Activated CD8-positive, alpha-beta T cell treated with anti-CD3 and anti-CD28 coated beads, Interleukin-2, amount 10 ng/mL, durations not matched to agents 7 days and 5 days (primary cell): ENCODE results near the gene ZNF595. TPM values are rescaled to one million over a fixed set of nuclear protein-coding genes. Genes with fewer than 3 reads are reported as not detected.
"Not testable (repeated sequence)": the region's sequence is repeated elsewhere in the genome, so short reads cannot be mapped to it uniquely, and the experiment has no call there.

Experiments used
- ATAC-seq: fragments of 150-1000 bp; cut with Tn5 transposase; one replicate; pipeline ENCODE4 v1.10.0; 2021; ENCODE audit warnings: moderate library complexity
- CTCF ChIA-PET: fragments of 350-600 bp; sonication (Branson Sonifier 250); formaldehyde crosslinking; loops from one replicate; lab custom pipeline; 2021; ENCODE audit warnings: antibody characterized with exemption; lab: Charles Lee
- POLR2A ChIA-PET: fragments of 350-600 bp; sonication (Branson Sonifier 250); formaldehyde crosslinking; loops from one replicate; lab custom pipeline; 2021; ENCODE audit warnings: antibody characterized with exemption; lab: Charles Lee
- DNase-seq: peaks from one replicate; pipeline ENCODE4 v3.0.0-alpha.2; 2020
- H3K27ac Mint-ChIP-seq: one replicate; pipeline ENCODE4 v1.8.0; 2021; ENCODE audit warnings: mild to moderate bottlenecking, mixed read lengths
- H3K27me3 Mint-ChIP-seq: one replicate; pipeline ENCODE4 v1.8.0; 2021; ENCODE audit warnings: low read depth, mixed read lengths
- H3K36me3 Mint-ChIP-seq: one replicate; pipeline ENCODE4 v1.8.0; 2021; ENCODE audit warnings: low read depth, mixed read lengths
- H3K4me1 Mint-ChIP-seq: one replicate; pipeline ENCODE4 v1.8.0; 2021; ENCODE audit warnings: low read depth, mixed read lengths
- H3K4me3 Mint-ChIP-seq: one replicate; pipeline ENCODE4 v1.8.0; 2021; ENCODE audit warnings: mild to moderate bottlenecking, mixed read lengths
- H3K9me3 Mint-ChIP-seq: one replicate; pipeline ENCODE4 v1.8.0; 2022; ENCODE audit warnings: mixed read lengths; ENCODE audit not compliant: insufficient read depth
- total RNA-seq, 2 experiments: library from RNA; stranded (reverse); gene quantifications; one replicate each; pipeline ENCODE4 v1.2.3, GENCODE V29; 2021

Gene ZNF595
- total RNA-seq, 2 experiments from 2014 or later: 2.8 to 4.2 TPM

- H3K36me3 Mint-ChIP-seq: no peaks in the 10 kb centered on the region
- ChIA-PET POLR2A (no interaction called here), CTCF (no interaction called here)
- ATAC-seq (no peak), DNase-seq (no peak)
- H3K9me3 Mint-ChIP-seq: peaks cover 38% of the 10 kb centered on the region
- H3K27me3 Mint-ChIP-seq: no peaks in the 10 kb centered on the region
- no peaks in the 10 kb centered on the region for H3K4me1 Mint-ChIP-seq
- no peak overlapping the region for H3K4me3 Mint-ChIP-seq
- no peak overlapping the region for H3K27ac Mint-ChIP-seq
These were observed 46.7 kb downstream of the ZNF595 start for GRCh38 chr4:99863-100262.

- peaks cover 26% of the 10 kb centered on the region for H3K27me3 Mint-ChIP-seq
These were observed 53.9 kb downstream of the ZNF595 start for GRCh38 chr4:107083-107443.

DNA sequence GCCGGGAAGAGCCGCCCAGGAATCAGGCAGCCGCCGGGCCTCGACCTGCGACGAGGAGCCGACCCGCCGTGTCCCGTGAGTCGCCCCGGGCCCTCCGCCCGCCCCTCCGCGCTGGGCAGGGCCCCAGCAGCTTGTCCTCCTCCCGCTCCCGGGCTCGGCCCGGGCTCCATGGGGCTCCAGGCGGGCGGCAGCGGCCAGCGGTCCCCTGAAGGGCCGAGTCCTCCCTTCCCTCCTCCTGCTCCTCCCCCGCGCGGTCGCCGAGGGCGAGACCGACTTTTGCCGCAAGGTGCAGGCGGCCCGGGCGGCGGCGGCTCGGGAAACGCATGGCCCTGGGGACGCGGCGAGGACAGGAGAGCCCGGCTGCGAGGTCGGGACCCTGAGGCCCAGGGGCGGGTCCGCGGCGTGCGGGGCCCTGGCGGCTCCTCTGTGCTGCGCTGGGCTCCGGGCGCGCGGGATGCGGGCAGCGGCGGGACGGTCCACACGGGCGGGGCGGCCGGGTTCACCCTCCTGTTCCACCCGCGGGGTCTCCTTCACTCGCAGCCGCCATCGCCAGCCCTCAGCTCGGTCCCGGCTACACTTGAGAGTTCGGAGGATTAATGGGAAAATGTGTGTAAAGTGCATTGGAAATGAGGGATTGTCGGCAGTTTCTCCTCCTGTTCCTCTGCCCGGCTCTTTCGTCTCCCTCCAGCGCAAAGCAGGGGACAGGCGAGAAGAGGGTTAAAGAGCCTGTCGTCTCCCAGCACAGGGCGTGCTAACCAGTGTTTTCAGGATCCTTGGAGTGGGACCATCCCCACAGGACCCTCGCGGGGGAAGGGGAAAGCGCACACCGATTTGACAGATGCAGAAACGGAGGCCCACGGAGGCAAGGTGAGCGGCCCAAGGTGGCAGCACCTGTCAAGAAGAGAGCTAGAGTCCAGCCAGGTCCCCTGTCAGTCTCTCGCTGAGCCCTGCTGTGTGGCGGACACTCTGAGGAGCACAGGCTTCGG is 54.6 kb downstream of the ZNF595 start:
- no peak overlapping the region for H3K4me3 Mint-ChIP-seq
- DNase-seq (no peak), ATAC-seq (no peak)
- ChIA-PET CTCF (no interaction called here), POLR2A (no interaction called here)
- H3K27me3 Mint-ChIP-seq: peaks cover 26% of the 10 kb centered on the region
- peaks cover 23% of the 10 kb centered on the region for H3K36me3 Mint-ChIP-seq
- H3K4me1 Mint-ChIP-seq: peaks cover 1% of the 10 kb centered on the region
- peaks cover 41% of the 10 kb centered on the region for H3K9me3 Mint-ChIP-seq
- no peak overlapping the region for H3K27ac Mint-ChIP-seq

More at GRCh38 chr4:107083-107443, 53.9 kb downstream of the ZNF595 start:
- ATAC-seq (no peak), DNase-seq (no peak)
- CTCF ChIA-PET: no interaction called here
- POLR2A ChIA-PET: no interaction called here
- H3K27ac Mint-ChIP-seq: no peak overlapping the region
- H3K4me1 Mint-ChIP-seq: no peaks in the 10 kb centered on the region
- H3K36me3 Mint-ChIP-seq: peaks cover 23% of the 10 kb centered on the region
- H3K9me3 Mint-ChIP-seq: peaks cover 46% of the 10 kb centered on the region
- H3K4me3 Mint-ChIP-seq: no peak overlapping the region

- no peak overlapping the region for H3K27ac Mint-ChIP-seq
- H3K9me3 Mint-ChIP-seq: peaks cover 32% of the 10 kb centered on the region
- ChIA-PET POLR2A (no interaction called here), CTCF (interaction anchor here (1.5 kb wide), 1 partner anchor 29 kb away, joined by 3 read pairs; no protein-coding TSS in a partner anchor)
- no peak overlapping the region for H3K4me3 Mint-ChIP-seq
- H3K36me3 Mint-ChIP-seq: peaks cover 21% of the 10 kb centered on the region
- peaks cover 4% of the 10 kb centered on the region for H3K4me1 Mint-ChIP-seq
- ATAC-seq (no peak), DNase-seq (no peak)
- H3K27me3 Mint-ChIP-seq: peaks cover 16% of the 10 kb centered on the region
These were observed 59.6 kb downstream of the ZNF595 start for GRCh38 chr4:112771-113170.

GRCh38 chr4:113732-114131 is 60.6 kb downstream of the ZNF595 start:
- DNase-seq: no peak
- peaks cover 37% of the 10 kb centered on the region for H3K9me3 Mint-ChIP-seq
- H3K36me3 Mint-ChIP-seq: peaks cover 13% of the 10 kb centered on the region
- peaks cover 4% of the 10 kb centered on the region for H3K4me1 Mint-ChIP-seq
- CTCF ChIA-PET: interaction anchor here (1.5 kb wide), 1 partner anchor 28 kb away, joined by 3 read pairs; no protein-coding TSS in a partner anchor
- no peak overlapping the region for H3K4me3 Mint-ChIP-seq
- no peak for ATAC-seq
- POLR2A ChIA-PET: no interaction called here
- no peak overlapping the region for H3K27ac Mint-ChIP-seq
- peaks cover 6% of the 10 kb centered on the region for H3K27me3 Mint-ChIP-seq

DNA sequence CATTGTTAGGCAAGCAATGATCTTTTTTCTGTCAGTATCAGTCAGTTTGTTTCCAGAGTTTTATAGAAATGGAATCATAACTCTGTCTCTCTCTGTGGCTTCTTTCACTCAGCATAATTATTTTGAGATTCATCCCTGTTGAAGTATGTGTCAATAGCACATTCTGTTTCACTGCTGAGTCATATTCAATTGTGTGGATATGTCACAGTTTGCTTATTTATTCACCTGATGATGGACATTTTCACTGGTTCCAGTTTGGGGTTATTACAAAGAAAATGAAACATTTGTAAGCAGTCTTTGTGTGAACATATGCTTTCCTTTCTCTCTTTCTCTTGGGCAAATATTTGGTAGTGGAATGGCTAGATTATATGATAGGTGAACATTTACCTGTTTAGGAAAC is 61.0 kb downstream of the ZNF595 start:
- H3K27me3 Mint-ChIP-seq: peaks cover 2% of the 10 kb centered on the region

DNA sequence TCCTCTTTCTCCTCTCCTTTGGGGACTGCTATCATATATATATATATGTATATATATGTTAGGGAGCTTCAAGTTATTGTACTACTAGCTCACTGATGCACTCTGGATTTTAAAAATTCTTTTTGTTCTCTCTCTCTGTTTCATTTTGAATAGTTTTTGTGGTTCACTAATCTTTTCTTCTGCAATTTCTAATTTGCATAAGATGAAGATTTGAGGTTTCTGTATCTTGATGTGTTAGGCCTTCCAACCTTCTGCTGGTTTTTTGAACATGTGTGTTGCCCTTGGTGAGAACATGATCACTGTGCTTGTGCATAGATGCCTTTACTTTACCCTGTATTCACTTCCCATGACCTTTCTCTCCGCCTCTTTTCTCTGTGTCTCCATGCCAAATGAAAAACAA is 63.4 kb downstream of the ZNF595 start:
- Mint-ChIP-seq H3K4me1 (peaks cover 17% of the 10 kb centered on the region), H3K27ac (no peak overlapping the region), H3K36me3 (peaks cover 17% of the 10 kb centered on the region), H3K9me3 (peaks cover 43% of the 10 kb centered on the region), H3K4me3 (no peak overlapping the region), H3K27me3 (no peaks in the 10 kb centered on the region)
- ATAC-seq (no peak), DNase-seq (no peak)
- CTCF ChIA-PET: no interaction called here
- POLR2A ChIA-PET: interaction anchor here (0.6 kb wide), 1 partner anchor 13 kb away, joined by 3 read pairs; no protein-coding TSS in a partner anchor

More for the DNA sequence above, 61.0 kb downstream of the ZNF595 start:
- Mint-ChIP-seq H3K4me1 (peaks cover 4% of the 10 kb centered on the region), H3K27ac (no peak overlapping the region), H3K36me3 (peaks cover 9% of the 10 kb centered on the region), H3K4me3 (no peak overlapping the region), H3K9me3 (peaks cover 35% of the 10 kb centered on the region)
- DNase-seq (no peak), ATAC-seq (no peak)
- ChIA-PET CTCF (no interaction called here), POLR2A (no interaction called here)

- Mint-ChIP-seq H3K4me1 (peaks cover 35% of the 10 kb centered on the region), H3K36me3 (peaks cover 43% of the 10 kb centered on the region), H3K9me3 (peaks cover 47% of the 10 kb centered on the region), H3K27me3 (no peaks in the 10 kb centered on the region), H3K27ac (peak overlapping the region; percentile 84), H3K4me3 (no peak overlapping the region)
- ATAC-seq (no peak), DNase-seq (no peak)
- POLR2A ChIA-PET: no interaction called here
- CTCF ChIA-PET: interaction anchor here (0.8 to 1.1 kb wide), 2 partner anchors 22 to 1002 kb away, joined by 3 read pairs; no protein-coding TSS in a partner anchor
These were observed 67.5 kb downstream of the ZNF595 start for GRCh38 chr4:120616-121015.

DNA sequence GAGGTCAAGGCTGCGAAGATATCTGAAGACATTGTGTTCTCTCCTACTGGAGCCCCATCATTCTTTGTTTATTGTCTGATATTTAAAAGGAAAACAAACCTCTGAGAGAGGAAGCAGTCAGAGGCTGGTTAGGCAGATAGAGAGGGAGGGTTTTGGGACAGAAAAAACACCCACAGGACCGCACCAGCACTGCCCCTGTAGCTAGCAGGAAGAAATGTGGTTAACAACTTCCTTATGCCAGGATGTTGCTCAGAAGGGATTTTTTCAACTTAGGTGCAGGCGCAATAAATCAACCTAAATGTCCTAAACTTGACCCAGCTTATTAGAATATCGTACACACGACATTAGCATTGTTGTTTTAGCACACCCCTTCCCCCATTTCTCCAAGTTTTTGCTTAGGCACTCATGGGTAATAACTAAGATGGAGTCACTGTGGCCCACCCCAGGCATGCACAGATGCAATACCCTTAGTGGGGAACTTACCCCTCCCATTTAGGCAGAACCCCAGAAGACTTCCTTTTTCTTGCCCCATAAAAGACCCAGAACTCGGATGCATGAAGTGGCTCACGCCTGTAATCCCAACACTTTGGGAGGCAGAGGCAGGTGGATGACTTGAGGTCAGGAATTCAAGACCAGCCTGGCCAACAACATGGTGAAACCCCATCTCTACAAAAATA is 68.4 kb downstream of the ZNF595 start:
- ChIA-PET CTCF (no interaction called here), POLR2A (no interaction called here)
- ATAC-seq: no peak
- Mint-ChIP-seq H3K27me3 (no peaks in the 10 kb centered on the region), H3K4me1 (peaks cover 40% of the 10 kb centered on the region), H3K9me3 (peaks cover 51% of the 10 kb centered on the region), H3K36me3 (peaks cover 51% of the 10 kb centered on the region), H3K4me3 (peak overlapping the region; percentile 16), H3K27ac (peak overlapping the region; percentile 84)
- peak; percentile 65 for DNase-seq

GRCh38 chr4:123922-124274 is 70.8 kb downstream of the ZNF595 start:
- ChIA-PET CTCF (interaction anchor here (0.6 to 1.4 kb wide), 4 partner anchors 18 to 214 kb away, joined by 3 to 7 read pairs (median 3); partner anchors contain the start of genes ZNF141 and ZNF732), POLR2A (interaction anchor here (0.6 to 2.7 kb wide), 7 partner anchors 9 to 375 kb away, joined by 3 to 15 read pairs (median 5); partner anchors contain the start of genes PIGG, ZNF141 and ZNF721)
- ATAC-seq, H3K27me3 Mint-ChIP-seq, DNase-seq: not testable (repeated sequence)
- peaks cover 49% of the 10 kb centered on the region for H3K9me3 Mint-ChIP-seq
- peaks cover 38% of the 10 kb centered on the region for H3K4me1 Mint-ChIP-seq
- peak overlapping the region; percentile 95 for H3K4me3 Mint-ChIP-seq
- H3K27ac Mint-ChIP-seq: peak overlapping the region; percentile 97
- H3K36me3 Mint-ChIP-seq: peaks cover 72% of the 10 kb centered on the region

DNA sequence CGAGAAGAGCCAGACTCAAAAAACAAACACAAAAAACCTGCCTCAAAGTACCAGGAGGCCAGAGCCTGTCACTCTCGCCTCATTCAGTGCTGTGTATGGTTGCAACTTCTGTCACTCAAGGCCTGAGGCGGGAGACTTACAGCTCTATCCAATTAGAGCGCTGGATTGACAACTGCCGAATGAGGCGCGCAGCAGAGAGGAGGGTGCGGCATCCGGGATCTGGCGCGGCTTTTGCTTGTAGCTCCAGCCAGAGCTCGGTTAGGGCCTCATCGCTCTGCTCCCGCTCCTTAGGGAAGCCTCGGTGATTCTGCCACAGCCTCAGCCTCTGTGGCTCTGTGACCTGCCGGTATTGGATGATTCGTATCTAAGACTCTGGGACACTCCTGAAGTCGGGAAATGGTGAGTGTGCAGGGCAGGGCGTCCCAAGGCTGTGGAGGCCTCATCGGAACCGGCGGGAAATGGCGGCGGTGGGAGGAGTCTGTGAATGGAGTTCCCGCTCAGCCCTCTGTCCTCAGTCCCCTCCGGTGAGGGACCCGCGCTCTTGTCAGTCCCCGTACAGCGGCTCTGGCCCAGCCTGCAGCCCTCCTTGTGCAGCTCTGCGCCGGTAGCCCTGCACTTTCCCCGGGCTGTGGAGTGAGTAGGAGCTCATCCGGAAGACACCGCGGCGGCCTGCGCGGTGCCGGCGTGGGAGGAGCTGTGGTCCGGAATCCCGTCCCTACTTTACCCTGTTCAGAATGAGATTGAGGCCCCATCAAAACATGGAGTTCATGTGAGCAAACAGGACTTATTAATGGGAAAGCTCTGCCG is 71.4 kb downstream of the ZNF595 start, which contains the start of gene ZNF718:
Gene ZNF718, plus strand, starts transcription at position 227 of the 807 bp plus-strand sequence. Its CDS starts 170 bp downstream, at position 397.
- peak; percentile 98 for ATAC-seq
- peak within 1 kb of the TSS; percentile 95 for H3K4me3 Mint-ChIP-seq
- POLR2A ChIA-PET: interaction anchor here (0.6 to 2.7 kb wide), 11 partner anchors 9 to 374 kb away, joined by 3 to 15 read pairs (median 4); partner anchors contain the start of genes PIGG, ZNF141 and ZNF721
- no peaks in the 10 kb centered on the region for H3K27me3 Mint-ChIP-seq
- peaks cover 38% of the 10 kb centered on the region for H3K4me1 Mint-ChIP-seq
- H3K27ac Mint-ChIP-seq: peak within 1 kb of the TSS; percentile 97
- H3K36me3 Mint-ChIP-seq: peaks cover 75% of the 10 kb centered on the region
- CTCF ChIA-PET: interaction anchor here (1.0 to 1.4 kb wide), 3 partner anchors 17 to 213 kb away, joined by 3 to 7 read pairs (median 3); partner anchors contain the start of gene ZNF141
- DNase-seq: peak; percentile 94
- peaks cover 45% of the 10 kb centered on the region for H3K9me3 Mint-ChIP-seq
